A549 treated with dexamethasone at 1 μM for 4 hours (cell line): ENCODE measurements around the gene PON2. TPM values are rescaled to one million over a fixed set of nuclear protein-coding genes. Genes with fewer than 3 reads are reported as not detected.

Source experiments
- total RNA-seq: library from RNA; stranded (reverse); fragments of 200-300 nt; extraction: Qiagen RNA extraction; gene quantifications from 5 replicates; pipeline ENCODE4 v1.2.3, GENCODE V29; 2022

The PON2 gene
- total RNA-seq: 347 to 406 TPM (median 365 TPM) in 5 replicates

GRCh38 chr7:95434557-95435421 is at the start of gene PON2:
Gene PON2, minus strand, starts transcription at chr7:95435028. Its CDS starts 77 bp downstream, at chr7:95434951.

GRCh38 chr7:95396136-95397032 is 38.4 kb downstream of the PON2 start, which contains the start of gene PON3:
Gene PON3, minus strand, starts transcription at chr7:95396375. Its CDS starts 25 bp downstream, at chr7:95396350.

Other genes with a start within 250 kb of the PON2 start
- 0.64 to 0.88 TPM (median 0.73 TPM) in 5 replicates for gene PON1, start 110.5 kb downstream of the PON2 start, total RNA-seq
- gene PON3, start 38.7 kb downstream of the PON2 start, total RNA-seq: 30.4 to 39.5 TPM (median 35.4 TPM) in 5 replicates
- gene ASB4, start 50.9 kb upstream of the PON2 start, total RNA-seq: 0.16 to 0.26 TPM (median 0.19 TPM) in 5 replicates
- gene PDK4, start 161.5 kb upstream of the PON2 start, total RNA-seq: 23.4 to 37.9 TPM (median 29.4 TPM) in 5 replicates